ENCODE measurements around the gene ARHGEF7.
"Not testable (repeated sequence)": the region's sequence is repeated elsewhere in the genome, so short reads cannot be mapped to it uniquely, and the experiment has no call there.

The ARHGEF7 gene

DNA sequence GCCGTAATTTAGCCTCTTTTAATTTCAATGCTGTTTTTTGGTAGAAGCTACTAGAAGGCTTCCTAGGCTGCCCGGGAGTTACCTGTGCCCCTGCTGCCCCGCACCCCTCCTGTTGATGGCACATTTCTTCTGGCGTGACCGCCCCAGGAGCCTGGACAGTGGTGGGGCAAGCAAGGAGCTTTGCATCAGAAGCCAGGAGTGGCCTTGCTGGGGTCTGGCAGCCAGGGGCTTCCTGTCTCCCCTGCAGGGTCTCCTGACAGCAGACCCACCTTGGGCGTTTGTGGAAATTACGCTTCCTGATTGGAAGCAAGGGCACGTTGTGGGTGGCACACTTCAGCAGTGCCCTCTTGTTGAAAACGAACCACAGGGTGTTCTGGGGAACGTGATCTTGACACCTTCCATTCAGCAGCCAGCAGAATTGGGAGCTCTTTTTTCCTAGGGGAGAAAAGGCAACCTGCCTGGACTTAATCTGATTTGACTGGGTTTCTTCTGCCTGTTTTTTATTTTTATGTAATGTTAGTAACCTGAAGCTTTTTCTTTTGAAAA is 115.3 kb downstream of the ARHGEF7 start:
- DNase-seq, result no peak

- no peak for DNase-seq
Observed at GRCh38 chr13:111232191-111232590, 117.1 kb downstream of the ARHGEF7 start.

- no peak for DNase-seq
Observed at GRCh38 chr13:111233080-111233479, 118.0 kb downstream of the ARHGEF7 start.

DNA sequence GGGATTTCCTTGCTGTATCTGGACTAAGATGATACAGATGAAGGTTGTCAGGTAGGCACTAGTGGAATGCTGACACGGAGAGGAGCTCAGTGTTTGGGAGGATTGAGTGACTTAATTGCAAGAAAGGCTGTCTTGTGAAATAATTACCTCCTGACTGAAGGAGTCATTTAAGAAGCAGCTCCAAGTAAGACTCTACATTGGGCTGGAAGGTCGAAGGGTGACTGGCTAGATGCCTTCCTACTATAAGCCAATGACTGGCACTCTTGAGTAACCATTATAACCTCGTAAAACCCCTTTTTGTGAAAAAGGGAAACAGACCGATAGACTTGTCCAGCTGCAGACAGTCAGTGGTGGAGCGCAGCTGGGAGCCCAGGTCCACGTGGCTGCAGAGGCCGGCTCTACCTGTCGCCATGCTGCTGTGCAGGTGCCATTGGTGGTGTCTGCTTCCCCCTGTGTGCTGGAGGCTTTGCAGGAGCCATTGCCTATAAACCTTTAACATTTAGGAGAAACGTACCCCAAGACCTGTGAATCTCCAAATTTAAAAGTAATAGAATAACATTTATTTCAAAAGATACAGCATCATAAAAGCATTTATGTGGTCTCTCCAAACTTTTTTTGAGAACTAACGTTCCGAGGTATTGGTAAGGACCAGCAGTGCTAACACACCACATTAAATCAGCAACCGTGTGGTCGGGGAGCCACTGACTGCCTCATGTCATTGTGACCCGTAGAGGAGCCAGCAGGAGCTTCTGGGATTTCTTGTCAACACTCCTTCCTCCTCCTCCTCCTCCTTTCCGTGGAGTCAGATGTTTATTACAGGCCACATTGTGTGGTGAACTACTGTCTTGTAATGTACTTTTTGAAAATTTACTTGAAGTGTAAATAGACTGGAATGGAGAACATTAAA is 124.9 kb downstream of the ARHGEF7 start:
- DNase-seq, result peak; percentile 32

GRCh38 chr13:111241006-111241755 is 126.1 kb downstream of the ARHGEF7 start:
- peak; percentile 10 for DNase-seq

- peak; percentile 15 for DNase-seq
Observed at GRCh38 chr13:111241862-111242261, 126.8 kb downstream of the ARHGEF7 start.

GRCh38 chr13:111242585-111242984 is 127.5 kb downstream of the ARHGEF7 start:
- peak; percentile 34 for DNase-seq

DNA sequence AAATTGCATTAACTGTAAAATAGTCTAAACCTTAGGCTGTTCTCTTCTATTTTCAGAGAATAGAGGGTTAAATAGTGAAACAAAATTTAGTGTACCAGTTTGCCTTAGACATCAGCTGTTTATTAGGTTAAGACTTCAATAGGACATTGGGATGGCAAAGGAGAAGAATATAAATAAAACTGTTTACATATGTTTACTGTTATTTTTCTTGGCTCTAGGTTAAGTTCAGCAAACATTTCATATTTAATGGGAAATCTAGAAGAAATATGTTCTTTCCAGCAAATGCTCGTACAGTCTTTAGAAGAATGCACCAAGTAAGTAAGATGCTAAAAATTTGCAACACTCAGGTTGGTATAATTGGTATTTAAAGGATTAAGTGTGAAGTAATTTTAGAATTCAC is 128.9 kb downstream of the ARHGEF7 start:
- no peak for DNase-seq

DNA sequence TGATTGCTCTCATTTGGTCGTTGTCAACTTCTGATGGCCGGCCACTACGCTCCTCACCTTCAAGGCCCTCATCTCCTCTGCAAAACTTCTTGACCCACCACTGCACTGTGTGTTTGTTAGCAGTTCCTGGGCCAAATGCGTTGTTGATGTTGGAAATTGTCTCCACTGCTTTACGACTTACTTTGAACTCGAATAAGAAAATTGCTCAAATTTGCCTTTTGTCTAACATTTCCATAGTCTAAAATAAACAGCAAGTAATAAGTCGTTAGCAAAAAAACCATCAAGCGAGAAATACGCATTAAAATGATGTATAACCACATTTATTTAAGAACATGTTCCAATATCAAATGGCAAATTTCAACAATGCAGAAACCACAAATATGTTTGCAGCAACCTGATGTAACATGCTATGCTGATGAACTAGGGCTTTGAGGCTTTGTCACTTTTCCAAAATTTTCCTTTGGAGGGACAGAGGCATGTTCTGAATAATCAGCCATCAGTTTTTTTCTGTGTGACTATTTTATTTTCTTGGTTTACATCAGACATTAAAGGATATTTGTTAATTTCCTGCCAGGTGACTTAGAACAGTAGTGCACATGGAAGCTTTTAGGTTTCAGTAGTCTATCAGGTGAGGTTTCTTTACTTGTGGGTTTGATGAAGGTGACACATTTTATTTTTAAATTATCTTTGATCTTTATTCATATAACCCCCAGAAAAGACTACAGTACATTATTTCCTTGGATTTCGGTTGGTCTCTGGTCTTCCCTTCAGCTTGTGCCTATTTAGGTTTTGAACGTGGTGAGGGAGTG is 130.7 kb downstream of the ARHGEF7 start:
- DNase-seq, result no peak

- no peak for DNase-seq
Observed at GRCh38 chr13:111247552-111247951, 132.4 kb downstream of the ARHGEF7 start.

- DNase-seq, result no peak
Observed at GRCh38 chr13:111248822-111249221, 133.7 kb downstream of the ARHGEF7 start.

GRCh38 chr13:111249637-111250360 is 134.7 kb downstream of the ARHGEF7 start:
- DNase-seq, result no peak

GRCh38 chr13:111251646-111252445 is 136.7 kb downstream of the ARHGEF7 start:
- no peak for DNase-seq

GRCh38 chr13:111252446-111253364 is 137.6 kb downstream of the ARHGEF7 start:
- DNase-seq, result no peak

DNA sequence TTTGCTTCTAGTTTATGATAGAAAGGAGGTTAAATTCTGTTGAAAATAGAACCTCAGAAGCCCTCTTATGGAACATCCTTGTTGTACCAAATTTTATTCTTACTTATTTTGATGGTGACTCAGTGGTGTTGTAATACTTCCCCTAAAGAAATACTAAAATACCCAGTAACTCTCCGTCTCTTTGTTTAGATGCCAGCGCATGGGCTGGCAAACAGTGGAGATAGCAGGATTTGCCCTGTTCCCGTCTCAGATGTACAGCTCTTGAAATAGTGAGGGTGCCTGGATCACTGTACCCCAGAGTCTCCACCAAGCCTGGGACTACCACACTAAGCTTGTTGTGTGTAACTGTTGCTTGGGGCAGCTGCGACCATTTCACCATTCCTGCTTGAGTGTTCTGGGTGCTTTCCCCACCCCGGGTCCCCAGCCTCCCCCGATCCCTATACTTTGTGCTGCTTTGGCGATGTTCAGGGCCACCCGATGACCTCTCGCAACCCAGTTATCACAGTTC is 138.3 kb downstream of the ARHGEF7 start:
- DNase-seq, result no peak

DNA sequence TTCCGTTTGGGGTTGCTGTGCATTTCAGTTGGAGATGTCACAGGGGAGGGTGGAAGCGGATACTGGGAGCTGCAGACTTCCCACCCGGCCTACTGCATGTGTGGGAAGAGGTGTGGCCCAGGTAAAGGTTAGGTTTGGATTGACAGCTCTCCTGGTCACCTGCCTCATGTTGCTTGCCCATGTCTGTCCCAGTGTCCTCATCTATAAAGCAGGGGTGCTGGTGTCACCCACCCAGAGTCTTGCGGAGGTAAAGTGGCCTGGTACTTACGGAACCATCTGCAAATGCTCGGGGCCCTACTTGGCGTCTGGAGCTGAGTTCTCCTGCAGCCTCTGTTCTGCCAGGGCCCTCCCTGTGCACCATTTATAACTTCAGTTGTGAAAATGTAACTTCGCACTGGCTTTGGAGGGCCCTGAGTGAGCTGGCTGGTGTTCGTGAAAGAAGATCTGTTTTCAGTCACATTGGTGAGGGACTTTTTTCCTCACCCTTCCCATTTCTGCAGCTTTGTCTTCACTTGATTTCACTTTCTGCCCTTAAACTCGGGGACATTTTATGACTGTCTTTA is 140.2 kb downstream of the ARHGEF7 start:
- DNase-seq, result no peak

GRCh38 chr13:111256458-111256857 is 141.3 kb downstream of the ARHGEF7 start:
- no peak for DNase-seq

DNA sequence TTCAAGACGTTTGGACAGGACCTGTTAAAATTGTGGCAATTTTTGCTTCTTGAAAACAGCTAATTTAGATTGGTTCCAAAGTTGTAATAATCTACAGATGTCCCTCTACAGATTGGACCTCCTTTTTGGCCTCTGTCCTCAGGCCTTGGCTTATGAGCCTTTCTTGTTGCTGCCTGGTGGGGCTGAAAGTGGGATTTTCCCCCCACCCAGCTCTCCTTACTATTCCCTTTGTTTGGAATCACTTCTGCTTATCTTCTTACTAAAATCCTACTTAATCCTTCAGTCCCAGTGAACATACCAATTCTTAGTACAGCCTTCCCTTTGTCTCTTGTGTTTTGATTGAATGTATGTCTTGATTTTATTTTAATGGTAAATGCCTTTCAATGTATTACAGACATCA is 141.8 kb downstream of the ARHGEF7 start:
- DNase-seq, result no peak

DNA sequence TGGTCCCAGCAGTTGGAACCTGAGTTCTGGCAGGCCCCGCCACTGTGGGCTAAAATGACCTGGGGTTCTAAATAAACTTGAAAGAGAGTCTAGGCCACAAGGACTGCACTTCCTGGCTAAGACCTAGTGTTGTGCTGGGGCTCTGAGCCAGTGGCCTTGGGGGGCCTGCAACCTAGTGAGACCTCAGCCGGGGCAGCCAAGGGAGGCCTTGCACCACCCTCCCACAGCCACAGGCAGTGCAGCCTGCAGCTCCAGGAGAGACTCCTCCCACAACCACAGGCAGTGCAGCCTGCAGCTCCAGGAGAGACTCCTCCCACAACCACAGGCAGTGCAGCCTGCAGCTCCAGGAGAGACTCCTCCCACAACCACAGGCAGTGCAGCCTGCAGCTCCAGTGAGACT is 142.8 kb downstream of the ARHGEF7 start:
- DNase-seq, result not testable (repeated sequence)

DNA sequence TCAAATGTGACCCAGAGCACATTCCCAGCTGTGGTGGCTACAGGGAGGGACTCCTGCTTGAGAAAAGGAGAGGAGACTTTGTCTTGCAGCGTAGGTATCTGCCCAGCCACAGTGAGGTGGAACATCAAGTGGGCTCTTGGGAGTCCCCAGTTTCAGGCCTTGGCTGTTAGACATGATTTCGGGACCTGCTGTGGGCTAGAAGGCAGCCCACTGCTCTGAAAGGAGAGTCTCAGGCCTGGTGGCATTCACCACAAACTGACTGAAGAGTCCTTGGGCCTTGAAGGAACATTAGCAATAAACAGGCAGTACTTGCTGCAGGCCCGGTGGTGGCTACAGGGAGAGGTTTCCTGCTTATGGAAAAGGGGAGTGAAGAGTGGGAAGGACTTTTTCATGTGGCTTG is 143.5 kb downstream of the ARHGEF7 start:
- DNase-seq, result no peak
